HG03565 (cell line): Measurements from ENCODE around the gene STX1A.

Experiments used
- ATAC-seq: cut with Tn5 transposase; IDR thresholded peaks from one replicate; pipeline ENCODE4 v1.9.1; 2021; ENCODE audit warnings: mild to moderate bottlenecking, moderate library complexity; ENCODE audit not compliant: unreplicated experiment

Gene STX1A

GRCh38 chr7:73708961-73709549 is 10.4 kb downstream of the STX1A start:
- no peak for ATAC-seq

GRCh38 chr7:73707045-73707631 is 12.3 kb downstream of the STX1A start:
- no peak for ATAC-seq

GRCh38 chr7:73706126-73707044 is 13.1 kb downstream of the STX1A start:
- no peak for ATAC-seq

- ATAC-seq: no peak
These were observed 13.9 kb downstream of the STX1A start for GRCh38 chr7:73705551-73705920.

- ATAC-seq: no peak
These were observed 14.6 kb downstream of the STX1A start for GRCh38 chr7:73704640-73705550.

GRCh38 chr7:73703757-73704639 is 15.5 kb downstream of the STX1A start:
- ATAC-seq: no peak

GRCh38 chr7:73703225-73703624 is 16.2 kb downstream of the STX1A start:
- ATAC-seq: no peak

GRCh38 chr7:73702665-73703064 is 16.8 kb downstream of the STX1A start:
- ATAC-seq: no peak

GRCh38 chr7:73702226-73702625 is 17.2 kb downstream of the STX1A start:
- no peak for ATAC-seq

GRCh38 chr7:73701357-73701995 is 18.0 kb downstream of the STX1A start:
- no peak for ATAC-seq

- ATAC-seq: no peak
These were observed 18.8 kb downstream of the STX1A start for GRCh38 chr7:73700581-73701134.

GRCh38 chr7:73700069-73700423 is 19.4 kb downstream of the STX1A start:
- ATAC-seq: no peak

- ATAC-seq: no peak
These were observed 19.9 kb downstream of the STX1A start for GRCh38 chr7:73699370-73700068.

GRCh38 chr7:73698410-73698809 is 21.1 kb downstream of the STX1A start:
- no peak for ATAC-seq

GRCh38 chr7:73696372-73696771 is 23.1 kb downstream of the STX1A start:
- ATAC-seq: no peak

- ATAC-seq: no peak
These were observed 28.8 kb downstream of the STX1A start for GRCh38 chr7:73690646-73691045.

GRCh38 chr7:73688288-73688687 is 31.2 kb downstream of the STX1A start:
- ATAC-seq: no peak

GRCh38 chr7:73685311-73685710 is 34.2 kb downstream of the STX1A start:
- no peak for ATAC-seq
